Psoas muscle (tissue), 8 donors: Measurements from ENCODE around the gene SCTR. TPM values are rescaled to one million over a fixed set of nuclear protein-coding genes. Genes with fewer than 3 reads are reported as not detected.

Source experiments
- ATAC-seq, 4 donors: fragments of 200-7000 bp; cut with Tn5 transposase; one replicate each; pipeline ENCODE4 v1.9.1; 2020; ENCODE audit warnings: moderate library complexity in 3 of 4, mild to moderate bottlenecking in 2 of 4
- DNase-seq, 2 donors: peaks; one replicate each; pipeline ENCODE4 v3.0.0-alpha.2; 2020
- H3K27ac ChIP-seq: fragments of 200-600 bp; one replicate; pipeline ENCODE4 v1.8.0; 2022
- H3K27me3 ChIP-seq, 3 donors: fragments of 200-600 bp in 1 of 3; one replicate each; pipeline versions ENCODE4 v1.6.1 to v1.8.0; 2013 to 2022; ENCODE audit warnings: low read length in 2 of 3, mild to moderate bottlenecking in 2 of 3, moderate library complexity in 1 of 3; ENCODE audit not compliant: insufficient read depth in 3 of 3
- H3K36me3 ChIP-seq, 2 donors: fragments of 200-600 bp in 1 of 2; one replicate each; pipeline versions ENCODE4 v1.6.1 to v1.8.0; 2013 to 2022; ENCODE audit warnings: low read depth in 1 of 2, mild to moderate bottlenecking in 1 of 2, moderate library complexity in 1 of 2; ENCODE audit not compliant: insufficient read depth in 1 of 2
- H3K4me1 ChIP-seq: fragments of 200-600 bp; one replicate; pipeline ENCODE4 v1.8.0; 2022
- H3K4me3 ChIP-seq: fragments of 200-600 bp; one replicate; pipeline ENCODE4 v1.8.0; 2022; ENCODE audit warnings: mild to moderate bottlenecking
- H3K9me3 ChIP-seq: fragments of 200-600 bp; one replicate; pipeline ENCODE4 v1.8.0; 2022
- WGBS, 3 donors: extraction: QIAGEN DNeasy Blood & Tissue Kit; methylation state at CpG; one replicate each; pipeline versions ENCODE4 v1.1.6 to v1.1.7; 2013; 5-methylcytosine and 5-hydroxymethylcytosine counted together
- intact Hi-C, 2 donors: fragments of 100-400 bp; cut with DNase I; formaldehyde crosslinking; loops; one replicate each; pipeline versions ENCODE4 v1.11.0 to v1.14.2; 2022
- polyA plus RNA-seq, 3 donors: library from polyadenylated mRNA; stranded (reverse); fragments of 200-250 nt; gene quantifications; one replicate each; pipeline ENCODE4 v1.2.3, GENCODE V29; 2013
- total RNA-seq, 4 donors: library from RNA; stranded (reverse); fragmentation: NEBNext Ultra II Directional in 2 of 4; extraction: Animal tissue kit (Norgen Biotek cat#: 25700) in 2 of 4; gene quantifications; one replicate each; pipeline versions ENCODE4 v1.2.1 to v1.2.4, GENCODE V29; 2021 to 2023
- TF ChIP-seq, protein P1 (sequence below): fragments of 200-600 bp; IDR thresholded peaks from one replicate; pipeline ENCODE4 v1.8.0; 2022; ENCODE audit warnings: antibody characterized with exemption
- donor health status: healthy with polysubstance abuse.
- donor health status: DM: no; HTN: no; CAD: no; lungs with moderate emphysema.
- donor health status: Bipolar disorder and iron deficiency.
- donor health status: healthy.
- donor health status: DM: yes; HTN: yes; CAD: no.
- donor health status: DM: no; HTN: no; CAD: no.
- donor health status: DM: no; HTN: no; CAD: no.
- donor health status: DM: yes; HTN: yes; CAD: no.

SCTR gene
- total and polyA plus RNA-seq, 7 donors: 0.12 to 1.3 (median 0.57) TPM; not detected in 4

- Histone ChIP-seq H3K27ac (no peak overlapping the region), H3K36me3 (no peaks in the 10 kb centered on the region), H3K27me3 (peaks cover 0 to 4% (median 3%) of the 10 kb centered on the region in 3 donors), H3K9me3 (no peaks in the 10 kb centered on the region), H3K4me1 (peaks cover 5% of the 10 kb centered on the region), H3K4me3 (no peak overlapping the region)
- DNase-seq (no peak), ATAC-seq (no peak)
- TF ChIP-seq, protein P1, sequence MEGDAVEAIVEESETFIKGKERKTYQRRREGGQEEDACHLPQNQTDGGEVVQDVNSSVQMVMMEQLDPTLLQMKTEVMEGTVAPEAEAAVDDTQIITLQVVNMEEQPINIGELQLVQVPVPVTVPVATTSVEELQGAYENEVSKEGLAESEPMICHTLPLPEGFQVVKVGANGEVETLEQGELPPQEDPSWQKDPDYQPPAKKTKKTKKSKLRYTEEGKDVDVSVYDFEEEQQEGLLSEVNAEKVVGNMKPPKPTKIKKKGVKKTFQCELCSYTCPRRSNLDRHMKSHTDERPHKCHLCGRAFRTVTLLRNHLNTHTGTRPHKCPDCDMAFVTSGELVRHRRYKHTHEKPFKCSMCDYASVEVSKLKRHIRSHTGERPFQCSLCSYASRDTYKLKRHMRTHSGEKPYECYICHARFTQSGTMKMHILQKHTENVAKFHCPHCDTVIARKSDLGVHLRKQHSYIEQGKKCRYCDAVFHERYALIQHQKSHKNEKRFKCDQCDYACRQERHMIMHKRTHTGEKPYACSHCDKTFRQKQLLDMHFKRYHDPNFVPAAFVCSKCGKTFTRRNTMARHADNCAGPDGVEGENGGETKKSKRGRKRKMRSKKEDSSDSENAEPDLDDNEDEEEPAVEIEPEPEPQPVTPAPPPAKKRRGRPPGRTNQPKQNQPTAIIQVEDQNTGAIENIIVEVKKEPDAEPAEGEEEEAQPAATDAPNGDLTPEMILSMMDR: no peak
- intact Hi-C loops: no loop called here
- 72 to 79% (median 76%) methylated on average over 2 of the region's 2 CpGs for WGBS, 3 donors
These were observed 17.2 kb upstream of the SCTR start for GRCh38 chr2:119541476-119541875.

DNA sequence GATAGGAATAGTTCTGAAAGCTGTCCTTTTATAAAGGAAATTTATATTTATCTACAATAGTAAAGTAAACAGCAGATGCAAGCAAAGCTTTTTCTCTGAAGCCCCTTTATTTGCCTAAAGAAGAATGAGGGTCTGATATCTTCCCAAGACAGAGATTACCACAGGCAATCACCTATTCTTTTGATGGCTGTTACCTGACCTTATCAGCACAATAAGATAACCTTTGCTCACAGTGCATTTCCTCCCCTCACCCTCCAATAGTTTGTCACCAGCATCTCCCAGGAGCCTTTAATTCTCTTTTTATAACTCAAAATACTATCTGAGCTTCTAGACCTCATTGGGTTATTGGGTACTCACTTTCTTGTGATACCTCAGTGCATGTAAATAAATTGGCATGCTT is 13.5 kb upstream of the SCTR start:
- Histone ChIP-seq H3K4me3 (no peak overlapping the region), H3K9me3 (peaks cover 13% of the 10 kb centered on the region), H3K27me3 (peaks cover 0 to 4% (median 3%) of the 10 kb centered on the region in 3 donors), H3K27ac (no peak overlapping the region), H3K36me3 (no peaks in the 10 kb centered on the region), H3K4me1 (no peaks in the 10 kb centered on the region)
- DNase-seq (no peak), ATAC-seq (no peak)
- intact Hi-C loops: no loop called here
- TF ChIP-seq, protein P1: no peak

GRCh38 chr2:119536707-119537106 is 12.4 kb upstream of the SCTR start:
- peaks cover 16% of the 10 kb centered on the region for H3K9me3 ChIP-seq
- ATAC-seq (no peak), DNase-seq (no peak)
- TF ChIP-seq, protein P1: no peak
- no peaks in the 10 kb centered on the region for H3K36me3 ChIP-seq
- H3K4me3 ChIP-seq: no peak overlapping the region
- H3K4me1 ChIP-seq: no peaks in the 10 kb centered on the region
- intact Hi-C loops: no loop called here
- peaks cover 0 to 3% (median 3%) of the 10 kb centered on the region in 3 donors for H3K27me3 ChIP-seq
- no peak overlapping the region for H3K27ac ChIP-seq
- 44 to 60% (median 57%) methylated on average over 1 of the region's 1 CpG for WGBS, 3 donors

- TF ChIP-seq, protein P1: no peak
- H3K4me3 ChIP-seq: no peak overlapping the region
- H3K4me1 ChIP-seq: no peaks in the 10 kb centered on the region
- H3K36me3 ChIP-seq: no peaks in the 10 kb centered on the region
- WGBS, 3 donors: 32 to 52% (median 40%) methylated on average over 6 of the region's 6 CpGs
- intact Hi-C loops: no loop called here
- no peak overlapping the region for H3K27ac ChIP-seq
- DNase-seq (no peak), ATAC-seq (no peak)
- H3K27me3 ChIP-seq: peaks cover 0 to 3% (median 0%) of the 10 kb centered on the region in 3 donors
- peaks cover 16% of the 10 kb centered on the region for H3K9me3 ChIP-seq
These were observed 11.9 kb upstream of the SCTR start for GRCh38 chr2:119536211-119536610.

DNA sequence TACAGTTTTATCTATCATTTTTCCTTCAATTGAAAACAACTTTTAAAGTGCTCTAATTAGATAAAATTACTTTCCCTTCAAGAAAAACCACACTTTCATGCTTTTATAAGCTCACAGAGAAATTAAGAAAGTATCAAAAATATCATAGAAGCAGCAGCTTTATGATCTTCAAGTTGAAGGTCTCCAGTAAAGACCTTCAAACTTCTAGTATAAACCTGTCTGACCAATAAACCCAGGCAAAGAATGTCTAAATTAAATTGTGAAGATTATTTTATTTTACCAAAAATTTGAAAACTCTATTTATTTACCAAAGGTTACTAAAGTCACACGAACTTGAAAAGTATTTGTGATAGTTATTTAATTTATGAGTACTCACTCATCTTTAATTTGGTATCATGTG is 9.3 kb upstream of the SCTR start:
- peaks cover 16% of the 10 kb centered on the region for H3K9me3 ChIP-seq
- peaks cover 0 to 3% (median 0%) of the 10 kb centered on the region in 3 donors for H3K27me3 ChIP-seq
- intact Hi-C loops: no loop called here
- H3K27ac ChIP-seq: no peak overlapping the region
- H3K4me3 ChIP-seq: no peak overlapping the region
- ATAC-seq: no peak
- WGBS, 3 donors: 80 to 85% (median 81%) methylated on average over 1 of the region's 1 CpG
- no peak for DNase-seq
- TF ChIP-seq, protein P1: no peak
- H3K4me1 ChIP-seq: no peaks in the 10 kb centered on the region
- H3K36me3 ChIP-seq: no peaks in the 10 kb centered on the region
